Measurements from ENCODE around the gene CUX1. TPM values are rescaled to one million over a fixed set of nuclear protein-coding genes. Genes with fewer than 3 reads are reported as not detected.

The CUX1 gene
- total RNA-seq, 1 donor from 2014 or later = 53.3 TPM

DNA sequence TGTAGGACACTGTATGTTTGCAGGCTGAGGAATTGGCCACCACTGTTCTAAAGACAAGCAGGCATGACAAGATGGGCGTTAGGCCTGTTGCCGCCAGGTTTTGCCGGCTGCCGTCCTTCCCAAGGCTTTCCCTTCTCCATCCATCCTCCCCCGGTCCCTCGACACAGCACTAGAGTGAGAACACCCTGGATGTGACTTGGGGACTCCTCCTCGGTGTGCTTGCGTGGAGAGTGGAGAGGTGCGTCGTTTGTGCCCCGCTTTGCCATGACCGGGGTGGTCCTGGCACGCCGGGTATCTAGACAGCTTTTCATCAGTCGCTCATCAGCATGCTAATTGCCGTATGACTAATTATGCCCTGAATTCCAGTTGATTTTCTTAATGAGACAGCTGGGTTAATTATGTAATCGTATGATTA is 262.6 kb downstream of the CUX1 start:
- peak; percentile 13 for ATAC-seq

- ATAC-seq = no peak
Measured at GRCh38 chr7:102080434-102081243, 263.2 kb downstream of the CUX1 start.

GRCh38 chr7:102081244-102081627 is 263.8 kb downstream of the CUX1 start:
- ATAC-seq = no peak

- ATAC-seq = no peak
Measured at GRCh38 chr7:102082693-102083368, 265.4 kb downstream of the CUX1 start.

DNA sequence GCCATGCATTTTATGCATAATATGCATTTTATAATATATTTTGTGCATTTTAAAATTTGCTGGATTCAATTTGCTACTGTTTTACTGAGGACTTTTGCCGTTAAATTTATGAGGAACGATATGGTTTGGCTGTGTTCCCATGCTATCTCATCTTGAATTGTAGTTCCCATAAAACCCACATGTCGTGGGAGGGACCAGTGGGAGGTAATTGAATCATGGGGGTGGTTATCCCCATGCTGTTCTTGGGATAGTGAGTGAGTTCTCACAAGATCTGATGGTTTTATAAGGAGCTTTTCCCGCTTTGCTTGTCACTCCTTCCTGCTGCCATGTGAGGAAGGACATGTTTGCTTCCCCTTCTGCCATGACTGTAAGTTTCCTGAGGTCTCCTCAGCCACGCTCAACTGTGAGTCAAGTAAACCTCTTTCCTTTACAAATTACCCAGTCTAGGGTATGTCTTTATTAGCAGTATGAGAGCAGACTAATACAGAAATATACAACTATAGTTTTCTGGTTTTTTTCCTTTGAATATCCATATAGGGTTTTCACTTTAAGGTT is 267.9 kb downstream of the CUX1 start:
- ATAC-seq = no peak

DNA sequence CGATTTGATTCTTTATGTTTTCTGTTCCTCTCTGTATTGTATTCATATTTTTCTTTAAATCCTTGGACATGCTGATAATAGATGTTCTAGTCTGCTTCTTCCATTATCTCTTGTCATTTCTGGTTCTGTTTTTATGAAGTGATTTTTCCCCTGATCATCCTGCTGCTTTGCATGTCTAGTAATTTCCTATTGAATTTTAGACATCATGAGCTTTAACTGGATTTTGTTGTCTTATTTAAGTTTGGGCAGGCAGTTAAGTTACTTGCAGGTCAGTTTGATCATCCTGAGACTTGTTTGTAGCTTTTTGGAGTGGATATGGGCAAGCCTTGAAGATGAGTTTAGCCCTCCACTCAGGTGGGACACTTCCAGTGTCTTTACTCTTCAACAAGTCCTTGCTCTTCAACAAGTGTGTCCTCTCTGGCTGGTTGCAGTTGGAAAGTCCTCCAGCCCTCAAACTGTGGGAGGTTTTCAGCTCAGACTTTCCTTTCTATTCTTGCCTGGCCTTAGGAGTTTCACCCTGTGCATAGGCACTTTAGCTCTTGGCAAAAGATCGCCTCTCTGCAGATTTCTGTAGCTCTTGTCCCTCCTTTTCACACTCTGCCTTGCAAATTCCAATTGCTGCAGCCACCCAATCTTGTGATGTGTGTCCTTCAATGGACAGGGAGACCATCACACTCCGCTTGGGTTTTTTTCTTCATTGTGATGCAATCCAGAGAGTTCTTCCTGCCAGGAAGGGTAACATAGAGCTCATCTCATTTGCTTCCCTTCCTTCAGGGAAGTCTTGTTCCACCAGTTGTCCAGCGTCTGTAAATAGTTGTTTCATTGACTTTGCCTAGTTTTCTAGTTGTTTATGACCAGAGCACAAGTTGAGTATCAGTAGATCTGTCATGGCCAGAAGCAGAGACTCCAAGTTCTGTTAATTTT is 272.0 kb downstream of the CUX1 start:
- ATAC-seq = no peak

GRCh38 chr7:102093599-102094315 is 276.3 kb downstream of the CUX1 start:
- ATAC-seq = peak; percentile 83

- no peak for ATAC-seq
Measured at GRCh38 chr7:102094316-102094650, 276.9 kb downstream of the CUX1 start.

- no peak for ATAC-seq
Measured at GRCh38 chr7:102095321-102096011, 278.0 kb downstream of the CUX1 start.

DNA sequence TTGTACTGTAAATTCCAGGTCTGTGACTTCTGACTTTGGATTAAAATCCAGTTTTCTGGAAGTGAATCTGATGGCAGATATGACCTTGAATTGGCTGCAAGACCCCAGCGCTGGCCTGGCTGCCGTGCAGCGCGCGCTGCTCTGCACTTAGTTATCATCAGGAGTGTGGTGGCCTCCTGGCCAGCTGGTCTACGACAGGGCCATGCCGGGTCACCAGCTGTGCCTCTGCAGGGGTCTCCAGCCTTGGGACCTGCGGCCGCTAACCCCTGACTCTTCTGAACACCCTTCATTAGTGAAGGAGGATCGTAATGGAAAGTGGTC is 278.5 kb downstream of the CUX1 start:
- no peak for ATAC-seq

DNA sequence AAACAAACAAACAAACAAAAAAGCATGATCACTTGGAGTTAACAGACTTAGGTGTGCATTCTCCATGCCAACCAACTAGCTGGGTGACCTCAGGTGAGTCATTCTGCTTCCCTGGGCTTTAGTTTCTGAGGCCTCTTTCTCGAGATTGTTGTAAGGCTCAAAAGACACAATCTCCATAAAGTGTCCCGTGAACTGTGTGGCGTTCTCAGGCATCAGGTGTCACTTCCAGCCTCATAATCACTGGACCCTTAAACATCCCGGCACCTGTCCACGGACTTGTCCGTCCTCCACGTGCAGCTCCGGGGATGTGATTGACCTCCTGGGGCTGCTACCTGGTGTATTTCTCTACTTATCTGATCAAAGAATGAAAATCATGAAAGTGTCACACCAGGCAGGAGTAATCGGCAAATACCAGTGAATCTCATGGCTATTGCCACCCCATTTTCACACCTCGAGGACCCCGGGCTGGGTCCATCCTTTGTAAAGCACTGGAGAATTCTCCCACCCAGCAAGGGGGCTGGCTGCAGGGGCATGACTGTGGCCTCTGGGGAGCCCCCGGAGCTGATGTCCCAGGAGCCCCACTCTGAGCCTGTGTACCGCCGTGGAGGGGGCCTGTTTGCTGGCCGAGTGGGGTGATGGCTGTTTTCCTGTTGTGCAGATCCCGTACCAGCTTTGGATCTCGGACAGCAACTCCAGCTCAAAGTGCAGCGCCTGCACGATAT is 279.4 kb downstream of the CUX1 start:
- ATAC-seq = no peak

DNA sequence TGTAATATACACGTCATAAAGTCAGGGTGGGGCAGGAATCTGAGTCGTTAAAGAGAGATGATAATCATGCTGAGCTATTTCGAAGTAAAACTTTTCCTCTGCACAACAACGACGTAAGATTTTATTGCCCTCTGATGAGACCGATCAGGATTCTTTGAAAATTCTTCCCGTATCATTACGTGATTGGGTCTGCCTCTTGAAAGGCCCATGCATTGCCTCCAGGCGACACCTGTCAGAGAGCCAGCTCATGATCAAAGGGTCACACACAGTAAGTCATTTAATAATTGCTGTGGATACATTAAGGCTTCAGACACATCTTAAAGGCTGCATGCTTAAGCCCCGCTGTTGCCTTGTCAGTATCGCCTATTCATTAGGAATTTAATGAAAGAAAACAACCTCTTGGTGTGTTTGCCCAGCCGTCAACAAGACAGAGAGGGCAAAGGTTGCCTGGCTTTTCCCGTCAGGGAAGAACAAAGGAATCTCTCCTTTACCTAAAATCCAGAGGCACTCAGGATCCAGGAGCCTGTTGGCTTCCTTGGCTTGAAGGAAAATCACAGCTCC is 280.3 kb downstream of the CUX1 start:
- ATAC-seq = no peak

GRCh38 chr7:102098986-102099385 is 281.6 kb downstream of the CUX1 start:
- no peak for ATAC-seq

- no peak for ATAC-seq
Measured at GRCh38 chr7:102099474-102099873, 282.0 kb downstream of the CUX1 start.

GRCh38 chr7:102101111-102101551 is 283.7 kb downstream of the CUX1 start:
- ATAC-seq = peak; percentile 57

- no peak for ATAC-seq
Measured at GRCh38 chr7:102101926-102102325, 284.5 kb downstream of the CUX1 start.

- no peak for ATAC-seq
Measured at GRCh38 chr7:102103027-102103372, 285.6 kb downstream of the CUX1 start.

DNA sequence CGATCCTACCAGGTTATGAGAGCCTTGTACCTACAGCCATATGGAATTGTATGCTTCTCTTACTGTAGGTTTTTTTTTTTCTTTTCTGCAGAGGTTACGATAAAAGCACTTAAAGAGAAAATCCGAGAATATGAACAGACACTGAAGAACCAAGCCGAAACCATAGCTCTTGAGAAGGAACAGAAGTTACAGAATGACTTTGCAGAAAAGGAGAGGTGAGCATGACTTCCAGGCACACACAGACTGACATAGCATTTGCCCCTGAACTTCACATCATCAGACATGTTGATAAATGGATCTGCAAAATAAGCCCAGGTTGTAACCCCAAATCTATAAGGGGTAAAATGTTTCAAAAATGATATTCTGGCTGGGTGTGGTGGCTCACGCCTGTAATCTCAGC is 286.8 kb downstream of the CUX1 start:
- ATAC-seq = no peak

DNA sequence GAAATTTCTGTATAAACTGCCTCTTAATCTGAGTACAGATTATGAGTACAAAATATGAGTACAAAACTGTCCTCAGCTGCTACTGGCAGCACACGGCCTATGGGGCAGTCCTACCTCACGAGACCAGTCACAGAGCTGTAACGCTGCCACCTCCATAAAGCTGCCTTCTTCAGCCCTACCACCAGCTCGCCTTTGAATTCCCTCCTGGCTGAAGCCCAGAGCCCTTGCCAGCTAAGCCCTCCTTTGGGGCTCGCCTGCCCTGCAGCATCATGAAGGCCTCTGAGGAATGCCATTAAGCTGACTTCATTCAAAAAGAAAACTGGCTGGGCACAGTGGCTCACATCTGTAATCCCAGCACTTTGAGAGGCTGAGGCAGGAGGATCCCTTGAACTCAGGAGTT is 289.2 kb downstream of the CUX1 start:
- ATAC-seq = no peak

GRCh38 chr7:102107474-102108104 is 290.2 kb downstream of the CUX1 start:
- ATAC-seq = no peak
